Natural killer cell (primary cell): ENCODE data around the gene LPIN1. TPM values are rescaled to one million over a fixed set of nuclear protein-coding genes. Genes with fewer than 3 reads are reported as not detected.

Experiments
- ATAC-seq, 3 donors: fragments of 150-1000 bp in 2 of 3; fragments of 200-7000 bp in 1 of 3; cut with Tn5 transposase; 1 replicate in 1 of 3; 2 replicates in 2 of 3; pipeline ENCODE4 v1.10.0; 2021; ENCODE audit warnings: mild to moderate bottlenecking in 2 of 3, moderate library complexity in 2 of 3
- DNase-seq, 2 donors: peaks; one replicate each; pipeline versions ENCODE4 v3.0.0 to v3.0.0-alpha.2; 2013 to 2021; ENCODE audit warnings: mixed read lengths in 1 of 2
- H3K27ac ChIP-seq: one replicate; pipeline ENCODE4 v1.5.1; 2013; ENCODE audit warnings: mild to moderate bottlenecking, low read length
- H3K27me3 ChIP-seq: one replicate; pipeline ENCODE4 v1.6.1; 2013; ENCODE audit warnings: low read length; ENCODE audit not compliant: control insufficient read depth, insufficient read depth
- H3K36me3 ChIP-seq: one replicate; pipeline ENCODE4 v1.6.1; 2013; ENCODE audit warnings: low read length; ENCODE audit not compliant: control insufficient read depth, insufficient read depth
- H3K4me1 ChIP-seq: one replicate; pipeline ENCODE4 v1.6.1; 2013; ENCODE audit warnings: low read length; ENCODE audit not compliant: control insufficient read depth, insufficient read depth
- H3K4me3 ChIP-seq: one replicate; pipeline ENCODE4 v1.5.1; 2013; ENCODE audit warnings: low read length
- H3K9me3 ChIP-seq: one replicate; pipeline ENCODE4 v1.6.1; 2013; ENCODE audit warnings: low read length; ENCODE audit not compliant: control insufficient read depth, insufficient read depth
- H3K27ac Mint-ChIP-seq, 2 donors: one replicate each; pipeline ENCODE4 v1.8.0; 2022; ENCODE audit warnings: mild to moderate bottlenecking in 2 of 2, mixed read lengths in 2 of 2, moderate library complexity in 1 of 2
- H3K27me3 Mint-ChIP-seq, 2 donors: one replicate each; pipeline ENCODE4 v1.8.0; 2022; ENCODE audit warnings: low read depth in 2 of 2, mixed read lengths in 2 of 2
- H3K36me3 Mint-ChIP-seq: one replicate; pipeline ENCODE4 v1.8.0; 2022; ENCODE audit warnings: mixed read lengths
- H3K4me1 Mint-ChIP-seq, 2 donors: one replicate each; pipeline ENCODE4 v1.8.0; 2022; ENCODE audit warnings: mixed read lengths in 2 of 2
- H3K4me3 Mint-ChIP-seq: one replicate; pipeline ENCODE4 v1.8.0; 2022; ENCODE audit warnings: mild to moderate bottlenecking, moderate library complexity, mixed read lengths
- H3K9me3 Mint-ChIP-seq, 2 donors: one replicate each; pipeline ENCODE4 v1.8.0; 2022; ENCODE audit warnings: mixed read lengths in 2 of 2
- WGBS: methylation state at CpG from one replicate; pipeline ENCODE4 v1.1.7; 2013; ENCODE audit warnings: missing lambda C conversion rate; ENCODE audit not compliant: insufficient coverage; 5-methylcytosine and 5-hydroxymethylcytosine counted together
- intact Hi-C: fragments of 100-400 bp; cut with micrococcal nuclease; formaldehyde crosslinking; loops from one replicate; pipeline ENCODE4 v1.14.2; 2022
- total RNA-seq, 4 donors: library from RNA; stranded (reverse); fragments of 120-200 nt in 1 of 4; gene quantifications; one replicate each; pipeline versions ENCODE4 v1.2.3 to v1.2.4, GENCODE V29; 2013 to 2022
- TF ChIP-seq, protein P1 (sequence below): fragments of 200-600 bp; IDR thresholded peaks from one replicate; pipeline ENCODE4 v1.8.0; 2022; ENCODE audit warnings: antibody characterized with exemption

LPIN1 gene
- total RNA-seq, 3 donors from 2014 or later (not counting 1 experiment from before 2014, with no cell fraction given) = 95.0 to 122 (median 118) TPM

DNA sequence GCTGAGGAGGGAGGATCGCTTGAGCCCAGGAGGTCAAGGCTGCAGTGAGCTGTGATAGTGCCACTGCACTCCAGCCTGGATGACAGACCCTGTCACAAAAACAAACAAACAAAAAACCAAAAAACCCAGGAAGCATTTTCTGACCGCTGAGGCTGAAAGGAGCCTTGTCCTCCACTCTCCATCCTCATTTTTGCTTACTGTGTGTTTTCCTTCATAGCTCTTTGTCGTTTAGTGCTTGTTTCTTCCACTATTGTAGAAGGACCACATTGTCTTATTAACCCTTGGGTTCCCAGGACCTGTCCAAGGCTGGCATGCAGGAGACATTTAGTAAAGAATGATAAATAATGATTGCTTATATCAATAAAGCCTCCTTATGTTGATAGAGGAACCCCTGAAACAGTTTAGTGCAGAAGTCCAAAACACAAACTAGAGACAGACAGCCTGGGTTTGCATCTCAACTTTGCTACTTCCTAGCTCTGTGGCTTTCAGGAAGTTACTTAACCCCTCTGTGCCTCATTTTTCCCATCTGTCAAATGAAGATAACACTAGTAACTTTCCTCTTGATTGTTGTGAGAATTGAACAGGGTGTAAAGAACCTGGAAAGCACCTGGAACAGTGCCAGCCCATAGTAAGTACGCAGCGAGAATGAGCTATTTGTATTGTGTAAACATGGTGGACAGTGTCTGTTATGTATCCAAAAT, 126.0 kb downstream of the LPIN1 start:
- H3K9me3 Mint-ChIP-seq = no peaks in the 10 kb centered on the region
- TF ChIP-seq, protein P1, sequence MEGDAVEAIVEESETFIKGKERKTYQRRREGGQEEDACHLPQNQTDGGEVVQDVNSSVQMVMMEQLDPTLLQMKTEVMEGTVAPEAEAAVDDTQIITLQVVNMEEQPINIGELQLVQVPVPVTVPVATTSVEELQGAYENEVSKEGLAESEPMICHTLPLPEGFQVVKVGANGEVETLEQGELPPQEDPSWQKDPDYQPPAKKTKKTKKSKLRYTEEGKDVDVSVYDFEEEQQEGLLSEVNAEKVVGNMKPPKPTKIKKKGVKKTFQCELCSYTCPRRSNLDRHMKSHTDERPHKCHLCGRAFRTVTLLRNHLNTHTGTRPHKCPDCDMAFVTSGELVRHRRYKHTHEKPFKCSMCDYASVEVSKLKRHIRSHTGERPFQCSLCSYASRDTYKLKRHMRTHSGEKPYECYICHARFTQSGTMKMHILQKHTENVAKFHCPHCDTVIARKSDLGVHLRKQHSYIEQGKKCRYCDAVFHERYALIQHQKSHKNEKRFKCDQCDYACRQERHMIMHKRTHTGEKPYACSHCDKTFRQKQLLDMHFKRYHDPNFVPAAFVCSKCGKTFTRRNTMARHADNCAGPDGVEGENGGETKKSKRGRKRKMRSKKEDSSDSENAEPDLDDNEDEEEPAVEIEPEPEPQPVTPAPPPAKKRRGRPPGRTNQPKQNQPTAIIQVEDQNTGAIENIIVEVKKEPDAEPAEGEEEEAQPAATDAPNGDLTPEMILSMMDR = no peak
- Histone ChIP-seq H3K4me3 (no peak overlapping the region), H3K36me3 (no peaks in the 10 kb centered on the region), H3K27me3 (no peaks in the 10 kb centered on the region), H3K27ac (no peak overlapping the region), H3K9me3 (no peaks in the 10 kb centered on the region), H3K4me1 (no peaks in the 10 kb centered on the region)
- peaks cover 33 to 37% of the 10 kb centered on the region in 2 donors for H3K27me3 Mint-ChIP-seq
- DNase-seq = peak in 1 of 2 donors; percentile 70
- no peak overlapping the region for H3K27ac Mint-ChIP-seq
- no peaks in the 10 kb centered on the region for H3K36me3 Mint-ChIP-seq
- intact Hi-C loops = no loop called here
- WGBS = 55% methylated on average over 5 of the region's 5 CpGs
- H3K4me3 Mint-ChIP-seq = no peak overlapping the region
- peaks cover 0 to 8% of the 10 kb centered on the region in 2 donors for H3K4me1 Mint-ChIP-seq
- no peak for ATAC-seq

DNA sequence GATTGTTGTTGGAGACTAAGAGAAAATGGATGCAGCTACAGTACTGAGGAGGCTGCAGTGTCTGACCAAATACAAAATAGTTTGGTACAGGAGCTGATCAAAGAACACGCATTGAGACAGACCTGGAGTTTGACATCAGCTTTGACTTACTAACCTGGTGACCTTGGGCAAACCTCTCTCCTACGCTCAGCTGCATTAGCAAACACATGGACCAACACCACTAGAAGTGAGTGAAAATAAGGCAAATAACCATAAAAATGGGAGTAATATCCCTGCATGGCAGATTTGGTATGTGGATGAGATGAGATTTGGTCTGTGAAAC, 126.5 kb downstream of the LPIN1 start:
- Histone ChIP-seq H3K9me3 (no peaks in the 10 kb centered on the region), H3K27ac (no peak overlapping the region), H3K36me3 (no peaks in the 10 kb centered on the region), H3K4me3 (no peak overlapping the region), H3K4me1 (no peaks in the 10 kb centered on the region), H3K27me3 (no peaks in the 10 kb centered on the region)
- H3K27me3 Mint-ChIP-seq = peaks cover 33 to 42% of the 10 kb centered on the region in 2 donors
- no peak for DNase-seq
- no peaks in the 10 kb centered on the region for H3K9me3 Mint-ChIP-seq
- intact Hi-C loops = no loop called here
- TF ChIP-seq, protein P1 = no peak
- H3K4me3 Mint-ChIP-seq = no peak overlapping the region
- no peaks in the 10 kb centered on the region for H3K36me3 Mint-ChIP-seq
- peaks cover 0 to 8% of the 10 kb centered on the region in 2 donors for H3K4me1 Mint-ChIP-seq
- WGBS = 92% methylated on average over 1 of the region's 2 CpGs
- no peak overlapping the region for H3K27ac Mint-ChIP-seq
- ATAC-seq = no peak

DNA sequence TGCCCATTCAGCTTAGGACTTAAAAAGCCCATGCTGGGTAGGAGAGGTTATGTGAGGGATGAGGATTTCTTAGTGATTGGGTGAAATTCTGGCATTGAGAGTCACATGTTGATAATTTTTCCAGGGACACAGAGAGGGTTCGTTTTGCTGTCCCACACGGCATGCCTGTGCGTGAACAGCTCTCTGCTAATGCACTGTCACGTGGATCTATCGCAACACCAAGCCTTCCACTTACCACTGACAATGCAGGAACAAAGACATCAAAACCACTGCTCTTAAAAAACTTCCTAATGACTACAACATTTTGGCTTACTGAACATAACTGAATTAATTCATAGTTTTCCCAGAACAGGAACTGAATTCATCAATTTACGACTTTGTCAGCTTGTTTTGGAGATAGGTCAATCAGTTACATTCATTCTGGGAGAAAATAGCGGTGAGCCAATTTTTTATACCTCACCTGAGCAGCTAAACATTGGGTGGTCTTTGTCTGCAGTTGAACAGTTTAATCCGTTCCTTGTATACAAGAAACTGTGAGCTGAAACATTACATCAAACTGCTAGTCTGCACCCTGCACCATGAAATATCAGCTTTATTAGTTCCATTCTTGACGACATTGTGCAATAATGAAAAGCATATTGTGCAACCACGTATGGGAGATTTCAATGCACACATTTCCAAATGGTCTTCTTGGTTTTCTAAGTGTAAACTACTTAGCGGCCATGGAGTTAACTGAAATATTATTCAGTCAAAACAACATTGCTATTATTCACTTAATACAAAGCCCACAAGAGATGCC, 127.1 kb downstream of the LPIN1 start:
- Histone ChIP-seq H3K27ac (no peak overlapping the region), H3K9me3 (no peaks in the 10 kb centered on the region), H3K4me1 (no peaks in the 10 kb centered on the region), H3K4me3 (no peak overlapping the region), H3K27me3 (no peaks in the 10 kb centered on the region), H3K36me3 (no peaks in the 10 kb centered on the region)
- TF ChIP-seq, protein P1 = no peak
- Mint-ChIP-seq H3K9me3 (no peaks in the 10 kb centered on the region), H3K4me1 (peaks cover 0 to 8% of the 10 kb centered on the region in 2 donors), H3K27me3 (peaks cover 33 to 48% of the 10 kb centered on the region in 2 donors), H3K36me3 (no peaks in the 10 kb centered on the region), H3K4me3 (no peak overlapping the region), H3K27ac (no peak overlapping the region)
- intact Hi-C loops = no loop called here
- WGBS = 75% methylated on average over 10 of the region's 11 CpGs
- ATAC-seq (no peak), DNase-seq (no peak)
